ENCODE measurements around the gene C9orf43. TPM values are rescaled to one million over a fixed set of nuclear protein-coding genes. Genes with fewer than 3 reads are reported as not detected.

The C9orf43 gene
- total and polyA plus RNA-seq, 2 experiments from 2014 or later: 0.63 to 1.1 TPM

GRCh38 chr9:113425072-113425471 lies 14.5 kb downstream of the C9orf43 start:
- H3K27ac ChIP-seq (ENCODE audit: low read depth): no peak overlapping the region
- H2AFZ ChIP-seq: peak overlapping the region; percentile 95
- DNase-seq (ENCODE audit: low spot score) (peak; percentile 38), ATAC-seq (peak; percentile 89)
- H3F3A ChIP-seq (replicated peaks; ENCODE audit: low read depth): no peaks in the 10 kb centered on the region
- Mint-ChIP-seq H3K36me3 (ENCODE audit: low read depth) (no peaks in the 10 kb centered on the region), H3K9me3 (no peaks in the 10 kb centered on the region), H3K4me1 (peaks cover 12% of the 10 kb centered on the region), H3K27ac (no peak overlapping the region), H3K4me3 (no peak overlapping the region), H3K27me3 (ENCODE audit: insufficient read depth, low read depth, poor library complexity) (peaks cover 5% of the 10 kb centered on the region)
- no peaks in the 10 kb centered on the region for H3K27me3 ChIP-seq (ENCODE audit: insufficient read depth)
- TF ChIP-seq ZNF462 (CRISPR knock-in tag; IDR thresholded peaks at IDR 0.05) (no peak), NANOG (IDR thresholded peaks at IDR 0.05; ENCODE audit: borderline replicate concordance) (no peak), EZH2 (IDR thresholded peaks at IDR 0.05; ENCODE audit: low read depth, unreplicated experiment) (no peak), ETS1 (IDR thresholded peaks at IDR 0.05) (no peak), JUNB (IDR thresholded peaks at IDR 0.05; ENCODE audit: unreplicated experiment) (no peak), EZH2phosphoT487 (IDR thresholded peaks at IDR 0.05; ENCODE audit: unreplicated experiment) (no peak), CREB1 (CRISPR knock-in tag; IDR thresholded peaks at IDR 0.05; ENCODE audit: low read depth) (no peak), REST (IDR thresholded peaks at IDR 0.05; ENCODE audit: unreplicated experiment) (no peak)
- H3K79me2 ChIP-seq (replicated peaks; ENCODE audit: insufficient read depth): no peaks in the 10 kb centered on the region
- H3K36me3 ChIP-seq (ENCODE audit: insufficient read depth): no peaks in the 10 kb centered on the region
- H3K4me1 ChIP-seq (ENCODE audit: insufficient read depth): peaks cover 5% of the 10 kb centered on the region; the same call in 1 of the 2 replicates
- no peaks in the 10 kb centered on the region for H4K20me1 ChIP-seq (replicated peaks; ENCODE audit: insufficient read depth)
- no peak overlapping the region for H3K4me3 ChIP-seq
- H3K4me2 ChIP-seq: no peak overlapping the region
- H3K9me2 ChIP-seq (ENCODE audit: insufficient read depth): no peaks in the 10 kb centered on the region
